ENCODE results near the gene STAG1. TPM values are rescaled to one million over a fixed set of nuclear protein-coding genes. Genes with fewer than 3 reads are reported as not detected.

Gene STAG1
- total RNA-seq, 4 donors from 2014 or later, result 48.6 to 71.2 (median 58.2) TPM

- WGBS, 2 donors, result 85 to 86% methylated on average over 3 of the region's 3 CpGs
These were observed 43.7 kb downstream of the STAG1 start for GRCh38 chr3:136708333-136708985.

GRCh38 chr3:136703429-136703828 is 48.7 kb downstream of the STAG1 start:
- DNase-seq (ENCODE audit: low spot score in 2 of 2), result no peak
- Histone ChIP-seq H3K27ac (no peak overlapping the region), H3K4me1 (peaks cover 0 to 28% (median 3%) of the 10 kb centered on the region in 4 donors), H3K27me3 (no peaks in the 10 kb centered on the region), H3K36me3 (no peaks in the 10 kb centered on the region), H3K9me3 (no peaks in the 10 kb centered on the region), H3K4me3 (no peak overlapping the region)
- 91 to 95% methylated on average over 4 of the region's 4 CpGs for WGBS, 2 donors
- TF ChIP-seq EP300 (IDR thresholded peaks at IDR 0.05) (no peak), POLR2A (IDR thresholded peaks at IDR 0.05) (no peak), CTCF (IDR thresholded peaks at IDR 0.05) (no peak)

More at GRCh38 chr3:136708333-136708985, 43.7 kb downstream of the STAG1 start:
- H3K9me3 ChIP-seq, result no peaks in the 10 kb centered on the region
- peaks cover 0 to 28% (median 0%) of the 10 kb centered on the region in 4 donors for H3K4me1 ChIP-seq
- no peaks in the 10 kb centered on the region for H3K27me3 ChIP-seq
- H3K4me3 ChIP-seq, result no peak overlapping the region
- peaks cover 0 to 11% (median 0%) of the 10 kb centered on the region in 3 donors for H3K36me3 ChIP-seq
- no peak for TF ChIP-seq CTCF (IDR thresholded peaks at IDR 0.05)
- no peak for TF ChIP-seq POLR2A (IDR thresholded peaks at IDR 0.05)
- TF ChIP-seq EP300 (IDR thresholded peaks at IDR 0.05), result no peak
- no peak for DNase-seq (ENCODE audit: low spot score in 2 of 2)
- no peak overlapping the region for H3K27ac ChIP-seq

- Histone ChIP-seq H3K36me3 (no peaks in the 10 kb centered on the region), H3K4me3 (no peak overlapping the region), H3K27me3 (no peaks in the 10 kb centered on the region), H3K9me3 (no peaks in the 10 kb centered on the region), H3K27ac (no peak overlapping the region), H3K4me1 (peaks cover 0 to 33% (median 7%) of the 10 kb centered on the region in 4 donors)
- no peak for TF ChIP-seq CTCF (IDR thresholded peaks at IDR 0.05)
- TF ChIP-seq POLR2A (IDR thresholded peaks at IDR 0.05), result no peak
- TF ChIP-seq EP300 (IDR thresholded peaks at IDR 0.05), result no peak
- no peak for DNase-seq (ENCODE audit: low spot score in 2 of 2)
- 64 to 72% methylated on average over 5 of the region's 5 CpGs for WGBS, 2 donors
These were observed 52.8 kb downstream of the STAG1 start for GRCh38 chr3:136699271-136699828.

GRCh38 chr3:136698361-136698760 is 53.8 kb downstream of the STAG1 start:
- H3K9me3 ChIP-seq, result no peaks in the 10 kb centered on the region
- no peak for DNase-seq (ENCODE audit: low spot score in 2 of 2)
- H3K27me3 ChIP-seq, result no peaks in the 10 kb centered on the region
- H3K4me3 ChIP-seq, result no peak overlapping the region
- 87 to 93% methylated on average over 3 of the region's 3 CpGs for WGBS, 2 donors
- no peak for TF ChIP-seq EP300 (IDR thresholded peaks at IDR 0.05)
- no peaks in the 10 kb centered on the region for H3K36me3 ChIP-seq
- no peak overlapping the region for H3K27ac ChIP-seq
- peaks cover 0 to 33% (median 7%) of the 10 kb centered on the region in 4 donors for H3K4me1 ChIP-seq

- 89 to 90% methylated on average over 6 of the region's 6 CpGs for WGBS, 2 donors
- TF ChIP-seq POLR2A (IDR thresholded peaks at IDR 0.05) (no peak), CTCF (IDR thresholded peaks at IDR 0.05) (no peak), EP300 (IDR thresholded peaks at IDR 0.05) (no peak)
These were observed 55.4 kb downstream of the STAG1 start for GRCh38 chr3:136696797-136697196.

More at GRCh38 chr3:136696797-136697196, 55.4 kb downstream of the STAG1 start:
- Histone ChIP-seq H3K27me3 (no peaks in the 10 kb centered on the region), H3K9me3 (no peaks in the 10 kb centered on the region), H3K4me1 (peaks cover 0 to 40% (median 7%) of the 10 kb centered on the region in 4 donors), H3K4me3 (no peak overlapping the region), H3K36me3 (no peaks in the 10 kb centered on the region), H3K27ac (no peak overlapping the region)
- DNase-seq (ENCODE audit: low spot score in 2 of 2), result no peak

All from tibial nerve (tissue), 4 donors.